Stimulated activated CD8-positive, alpha-beta memory T cell treated with anti-CD3 and anti-CD28 coated beads, Interleukin-12 subunit alpha, Interleukin-12 subunit beta, amount 100 ng/mL, for 1 hour (primary cell): Measurements from ENCODE around the gene SELPLG.
"Not testable (repeated sequence)": the region's sequence is repeated elsewhere in the genome, so short reads cannot be mapped to it uniquely, and the experiment has no call there.

Source experiments
- DNase-seq: peaks from one replicate; pipeline ENCODE4 v3.0.0-alpha.2; 2020; ENCODE audit warnings: low read depth

SELPLG gene

DNA sequence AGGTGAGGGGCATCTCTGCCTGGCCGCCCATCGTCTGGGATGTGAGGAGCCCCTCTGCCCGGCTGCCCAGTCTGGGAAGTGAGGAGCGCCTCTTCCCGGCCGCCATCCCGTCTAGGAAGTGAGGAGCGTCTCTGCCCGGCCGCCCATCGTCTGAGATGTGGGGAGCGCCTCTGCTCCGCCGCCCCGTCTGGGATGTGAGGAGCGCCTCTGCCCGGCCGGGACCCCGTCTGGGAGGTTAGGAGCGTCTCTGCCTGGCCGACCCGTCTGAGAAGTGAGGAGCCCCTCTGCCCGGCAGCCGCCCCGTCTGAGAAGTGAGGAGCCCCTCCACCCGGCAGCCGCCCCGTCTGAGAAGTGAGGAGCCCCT is 22.1 kb upstream of the SELPLG start:
- DNase-seq: not testable (repeated sequence)

DNA sequence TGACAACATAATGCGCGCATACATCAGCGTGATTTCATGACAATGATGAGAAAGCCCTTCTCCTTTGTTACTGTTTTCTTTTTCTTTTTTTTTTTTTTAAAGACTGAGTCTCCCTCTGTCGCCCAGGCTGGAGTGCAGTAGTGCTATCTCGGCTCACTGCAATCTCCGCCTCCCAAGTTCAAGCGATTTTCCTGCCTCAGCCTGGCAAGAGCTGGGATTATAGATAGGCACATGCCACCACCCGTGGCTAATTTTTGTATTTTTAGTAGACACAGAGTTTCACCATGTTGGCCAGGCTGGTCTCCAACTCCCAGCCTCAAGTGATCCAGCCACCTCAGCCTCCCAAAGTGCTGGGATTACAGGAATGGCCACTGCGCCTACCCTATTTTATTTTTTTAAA is 20.9 kb upstream of the SELPLG start:
- not testable (repeated sequence) for DNase-seq

DNA sequence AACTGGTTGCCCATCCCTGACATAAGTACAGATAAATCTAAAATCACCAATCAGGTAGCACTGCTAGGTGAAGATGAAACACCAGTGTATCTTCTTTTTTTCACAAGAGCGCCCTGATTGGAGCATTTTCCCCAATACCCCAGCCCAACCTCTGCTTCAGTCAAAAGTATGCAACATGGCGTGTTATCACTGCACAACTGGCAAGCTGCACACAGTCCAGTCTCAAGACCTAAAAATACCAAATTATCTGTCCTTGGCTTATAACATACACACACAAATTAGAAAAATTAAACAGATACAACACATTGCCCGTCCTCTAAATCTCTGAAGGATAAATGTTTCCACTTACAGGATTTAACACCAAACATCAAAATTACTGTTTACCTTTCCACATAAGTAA is 20.2 kb upstream of the SELPLG start:
- no peak for DNase-seq

DNA sequence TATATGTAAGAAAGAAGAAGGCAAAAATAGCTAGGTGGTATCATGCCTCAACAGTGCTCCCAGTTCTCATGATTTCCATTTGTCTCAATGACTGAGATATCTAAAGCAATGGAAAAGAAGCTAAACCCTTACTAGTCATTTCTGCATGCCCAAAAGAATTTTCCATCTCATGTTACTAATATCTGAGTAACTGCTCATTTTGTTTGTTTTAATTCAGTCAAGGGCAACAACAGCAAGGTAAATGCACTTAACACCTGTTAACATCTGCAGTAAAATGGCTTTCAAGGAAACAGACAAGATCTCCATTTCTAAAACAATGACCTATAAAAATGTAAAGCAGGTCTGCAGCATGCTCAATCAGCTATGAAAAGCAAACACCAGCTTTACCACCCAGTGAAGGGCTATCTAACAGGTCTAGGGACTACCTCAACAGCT is 19.4 kb upstream of the SELPLG start:
- no peak for DNase-seq

DNA sequence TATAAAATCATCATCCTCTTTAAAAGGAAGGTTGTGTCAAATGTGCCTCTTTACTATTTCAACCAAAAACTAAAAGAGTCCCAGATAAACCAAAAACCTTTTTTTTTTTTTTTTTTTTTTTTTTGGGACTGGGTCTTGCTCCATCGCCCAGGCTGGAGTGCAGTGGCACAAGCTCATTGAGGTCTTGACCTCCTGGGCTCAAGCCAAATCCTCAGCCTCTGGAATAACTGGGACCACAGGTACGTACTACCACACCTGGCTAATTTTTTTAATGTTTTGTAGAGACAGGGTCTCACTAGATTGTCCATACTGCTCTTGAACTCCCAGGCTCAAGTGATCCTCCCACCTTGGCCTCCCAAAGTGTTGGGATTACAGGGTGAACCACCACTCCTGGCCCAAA is 16.4 kb upstream of the SELPLG start:
- DNase-seq: no peak

DNA sequence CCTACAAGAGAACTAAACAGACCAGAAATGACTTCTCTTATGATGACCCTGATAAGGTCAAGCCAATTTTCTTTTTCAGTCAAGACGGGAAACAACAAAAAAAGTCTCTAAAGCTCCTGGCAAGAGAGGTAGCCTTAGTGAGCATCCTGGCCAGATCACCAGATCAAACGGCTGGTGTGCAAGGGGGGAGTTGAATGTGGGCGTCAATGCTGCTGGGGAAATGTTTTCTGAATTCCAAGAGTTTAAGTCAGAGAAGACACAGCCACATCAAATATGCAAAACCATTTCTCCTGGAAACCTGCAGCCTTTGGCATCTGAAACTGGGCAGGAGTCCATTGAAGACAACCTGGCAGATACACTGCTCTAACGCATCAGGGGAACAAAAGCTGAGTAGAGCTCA is 16.0 kb upstream of the SELPLG start:
- DNase-seq: no peak

DNA sequence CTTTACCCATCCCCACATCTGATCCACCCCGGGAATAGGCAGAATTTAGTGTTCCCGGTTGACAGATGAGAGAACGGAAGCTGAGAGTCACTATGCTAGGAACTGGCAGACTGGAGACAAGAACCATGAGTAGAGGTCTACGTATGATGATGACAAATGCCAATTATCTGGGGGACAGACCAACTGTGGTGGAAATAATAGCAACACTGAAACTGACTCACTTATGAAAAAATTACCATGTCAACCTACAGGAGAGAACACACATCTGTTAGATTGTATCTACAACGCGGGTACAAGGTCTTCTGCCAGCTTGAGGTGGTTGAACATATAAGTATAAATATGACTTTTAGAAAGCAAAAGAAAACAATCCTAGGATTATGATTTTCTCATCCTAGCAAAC is 15.4 kb upstream of the SELPLG start:
- DNase-seq: no peak

DNA sequence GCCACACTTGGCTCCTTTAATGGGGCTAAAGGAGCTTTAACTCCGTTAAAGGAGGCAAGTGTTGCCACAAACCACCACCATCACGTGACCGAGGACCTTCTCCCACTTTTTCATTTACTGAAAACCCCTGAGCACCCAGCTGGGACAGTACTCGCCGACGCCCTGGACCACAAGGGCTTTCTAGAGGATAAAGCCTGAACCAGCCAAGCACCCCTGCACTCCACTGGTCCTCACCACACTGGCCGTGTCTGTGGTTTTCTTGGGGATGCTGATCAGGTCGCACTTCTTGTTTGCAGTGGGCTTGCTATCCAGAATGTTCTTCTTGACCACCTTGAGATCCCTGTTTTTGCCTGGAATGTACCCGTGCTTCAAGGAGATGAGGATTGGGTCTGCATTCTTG is 14.7 kb upstream of the SELPLG start:
- no peak for DNase-seq

DNA sequence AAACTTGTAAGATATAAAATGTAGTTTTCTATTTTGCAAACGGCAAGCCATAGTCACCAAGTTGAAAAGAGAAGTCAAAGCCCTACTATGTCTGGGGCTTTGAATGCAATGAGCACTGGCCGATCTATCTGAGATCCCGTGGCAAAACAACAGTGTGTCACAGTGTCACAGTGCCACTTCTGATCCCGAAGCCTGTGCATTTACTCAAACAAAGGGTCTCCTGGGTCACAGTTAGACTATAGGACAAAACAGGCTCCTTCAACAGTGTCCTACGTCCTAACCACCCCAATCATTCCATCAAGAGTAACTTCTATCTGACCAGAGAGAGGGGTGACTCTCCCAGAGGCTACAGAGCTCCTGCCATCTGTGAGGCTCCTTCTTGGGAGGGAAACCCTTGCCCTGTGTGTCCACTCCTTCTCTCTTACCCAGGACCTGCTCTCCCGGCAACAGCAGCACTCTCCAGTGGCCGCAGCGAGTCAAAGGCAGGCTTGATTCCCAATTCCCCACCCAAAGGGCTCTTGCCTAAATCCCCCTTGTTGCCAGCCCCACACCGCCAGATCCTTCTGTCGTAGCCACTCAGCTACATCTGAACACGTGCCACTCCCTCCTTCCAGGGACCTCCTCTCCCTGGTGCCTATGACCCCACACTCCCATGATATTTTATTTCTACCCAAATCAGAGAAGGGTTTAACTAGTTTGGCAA is 14.0 kb upstream of the SELPLG start:
- DNase-seq: no peak

DNA sequence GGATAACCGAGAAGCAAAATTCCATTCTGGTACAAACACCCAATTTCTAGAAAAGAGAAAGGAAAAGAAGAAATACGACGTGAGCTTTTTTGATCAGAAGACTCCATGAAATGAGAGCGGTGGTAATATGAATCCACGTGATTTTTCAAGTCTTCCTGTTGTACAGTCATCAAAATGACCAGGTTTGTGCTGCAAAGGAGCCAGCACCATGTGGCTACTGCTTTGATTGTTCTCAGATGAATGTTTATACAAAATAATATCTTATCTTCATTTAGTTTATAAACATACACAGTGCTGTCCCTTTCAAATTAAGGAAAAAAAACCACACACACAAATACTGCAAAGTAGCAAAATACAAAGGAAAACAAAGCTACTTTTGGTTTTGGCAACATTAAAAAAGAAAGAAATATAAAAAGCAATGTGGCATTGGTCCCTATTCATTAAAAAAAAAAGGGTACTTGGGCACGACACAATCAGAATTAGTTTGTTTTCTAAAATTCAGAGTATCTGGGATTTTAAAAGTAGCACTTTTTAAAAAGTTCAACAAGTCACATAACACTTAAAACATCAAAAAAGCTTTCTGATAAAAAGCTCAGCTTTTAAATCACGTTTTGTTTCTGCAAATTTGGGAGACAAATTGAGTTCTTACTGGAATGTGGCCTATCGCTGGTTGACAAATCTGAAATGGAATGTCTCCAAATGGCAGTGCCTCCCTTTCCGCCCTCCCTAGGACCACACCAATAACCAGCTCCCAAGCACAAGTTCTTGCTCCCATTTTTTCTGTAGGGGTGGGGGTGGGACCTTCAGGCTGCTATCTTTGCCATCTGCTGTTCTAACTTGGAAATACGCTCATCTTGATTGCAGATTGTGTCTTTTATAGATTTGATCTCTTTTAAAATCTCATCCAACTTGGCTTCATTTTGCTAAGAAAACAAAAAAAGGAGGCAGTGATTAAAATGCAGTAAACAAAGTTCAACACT is 13.2 kb upstream of the SELPLG start:
- no peak for DNase-seq

DNA sequence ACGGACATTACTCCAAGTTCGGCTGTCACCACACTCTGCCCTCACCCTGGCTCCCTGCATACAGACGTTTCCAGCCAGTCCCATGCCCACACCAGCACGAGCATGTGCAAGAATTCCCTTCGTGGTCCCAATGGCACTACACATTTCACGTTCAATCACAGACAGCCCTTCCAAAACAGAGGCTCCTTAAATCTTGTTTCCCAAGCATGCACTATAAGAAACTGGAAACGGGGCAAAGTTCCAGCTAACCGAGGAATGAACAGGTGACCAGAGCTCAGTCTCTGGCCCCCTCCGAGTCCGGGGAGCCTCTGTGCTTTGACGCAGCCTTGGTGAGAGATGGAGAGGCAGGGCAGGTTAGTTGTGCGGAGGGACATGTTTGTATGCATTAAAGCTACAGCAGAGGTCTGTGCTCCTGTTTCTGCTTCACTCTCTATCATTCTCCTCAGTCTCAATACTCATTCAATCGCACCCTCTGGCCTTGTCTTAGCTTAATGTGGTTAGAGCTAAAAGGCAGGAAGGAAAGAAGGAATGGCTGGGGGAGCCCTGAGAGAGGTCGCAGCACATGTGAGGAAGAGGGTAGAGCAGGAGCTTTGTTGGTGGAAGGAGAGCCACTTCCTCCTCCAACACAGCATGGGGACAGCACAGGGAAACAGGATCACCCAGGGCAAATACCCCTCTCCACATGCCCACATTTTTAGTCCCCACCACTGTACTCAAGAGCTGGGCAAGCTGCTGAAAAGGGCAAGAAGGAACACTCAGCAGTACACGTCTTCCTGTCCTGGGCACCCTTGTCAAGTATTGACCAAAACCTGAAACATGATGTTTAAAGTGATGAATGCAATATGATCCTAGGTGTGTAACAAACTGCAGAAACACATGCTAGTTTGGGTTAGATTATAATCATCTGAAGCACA is 12.2 kb upstream of the SELPLG start:
- DNase-seq: no peak

DNA sequence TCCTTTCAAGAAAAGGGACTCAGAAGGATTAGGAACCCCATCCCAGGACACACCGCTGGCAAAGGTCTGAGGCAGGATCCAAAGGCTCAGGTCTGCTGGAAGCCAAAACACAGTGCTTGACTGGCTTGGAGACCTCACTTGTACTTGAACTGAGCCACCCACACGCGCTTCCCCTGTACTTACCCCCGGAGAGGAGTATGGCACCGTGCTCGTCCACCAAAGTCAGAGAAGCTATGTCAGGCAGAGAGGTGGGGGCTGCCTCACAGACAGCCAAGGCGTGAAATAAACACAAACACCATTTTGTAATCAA is 11.1 kb upstream of the SELPLG start:
- no peak for DNase-seq

DNA sequence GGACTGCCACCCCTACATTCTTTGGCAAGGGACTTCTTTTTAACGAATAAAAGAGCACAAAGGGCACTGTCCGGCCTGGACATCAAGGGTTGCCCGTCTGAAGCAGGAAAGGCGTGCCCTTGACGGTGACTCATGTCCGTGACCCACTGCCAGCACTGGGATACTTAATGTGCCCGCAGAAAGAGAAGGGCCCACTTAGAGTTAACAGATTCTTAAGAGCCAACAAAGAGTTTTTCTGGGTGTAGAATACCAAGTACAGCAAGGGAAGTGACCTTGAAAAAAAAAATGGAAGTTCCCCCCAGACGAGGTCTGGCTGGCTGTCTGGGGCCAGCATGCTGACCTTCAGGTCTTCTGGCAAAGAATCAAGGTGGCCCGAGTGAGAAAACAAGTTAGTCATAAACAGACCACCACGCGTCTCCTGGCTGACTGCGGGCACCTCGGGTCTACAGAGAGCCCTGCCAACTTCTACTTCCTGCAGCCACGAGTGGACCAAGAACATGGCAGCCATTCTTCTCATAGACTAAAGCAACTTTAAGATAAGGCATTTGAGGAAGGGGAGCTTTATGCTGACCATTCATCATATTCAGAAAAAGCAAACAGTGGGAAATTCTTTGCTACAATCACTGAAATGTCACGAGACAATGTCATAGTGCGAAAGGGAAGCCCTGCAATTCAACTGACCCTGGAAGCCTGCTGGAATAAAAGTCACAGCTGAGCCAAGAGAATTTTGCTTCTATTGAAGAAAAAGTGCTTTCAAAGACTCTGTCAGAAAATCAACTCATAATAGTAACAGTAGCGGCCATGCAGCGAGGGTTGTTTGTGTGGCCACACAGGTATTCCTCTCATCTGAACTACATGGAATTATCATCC is 10.5 kb upstream of the SELPLG start:
- no peak for DNase-seq

DNA sequence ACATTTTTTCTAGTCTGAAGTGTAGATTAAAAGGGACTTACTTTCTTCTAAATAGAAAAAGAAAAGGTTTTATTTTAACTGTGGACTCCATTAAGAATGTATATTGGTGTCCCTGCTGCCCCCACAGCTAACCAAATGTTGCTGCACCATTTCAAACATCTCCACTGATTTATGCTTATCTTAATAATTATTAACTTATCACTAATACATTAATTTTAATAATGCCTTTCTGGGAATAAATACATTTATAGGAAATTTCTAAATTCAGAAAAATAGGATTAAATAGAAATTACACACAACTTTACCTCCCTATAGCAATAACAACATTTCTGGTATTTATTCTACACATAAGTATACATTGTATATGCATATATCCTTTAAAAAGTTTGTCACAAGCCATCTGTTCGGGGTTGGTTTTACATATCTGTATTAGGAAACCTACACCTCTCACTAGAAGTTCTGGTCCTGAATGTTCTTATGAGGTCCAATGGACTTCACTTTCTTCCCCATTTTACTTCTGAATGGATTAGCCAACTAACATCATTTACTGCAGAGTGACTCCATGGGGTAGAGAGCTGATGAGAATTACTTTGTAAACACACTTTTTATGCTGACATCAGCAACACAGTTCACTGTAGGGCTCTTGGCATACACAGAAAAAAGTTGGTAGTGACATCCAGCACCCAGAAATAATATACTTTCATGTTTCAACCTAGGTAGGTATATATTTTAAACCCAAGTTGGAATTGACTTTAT is 9.4 kb upstream of the SELPLG start:
- no peak for DNase-seq

DNA sequence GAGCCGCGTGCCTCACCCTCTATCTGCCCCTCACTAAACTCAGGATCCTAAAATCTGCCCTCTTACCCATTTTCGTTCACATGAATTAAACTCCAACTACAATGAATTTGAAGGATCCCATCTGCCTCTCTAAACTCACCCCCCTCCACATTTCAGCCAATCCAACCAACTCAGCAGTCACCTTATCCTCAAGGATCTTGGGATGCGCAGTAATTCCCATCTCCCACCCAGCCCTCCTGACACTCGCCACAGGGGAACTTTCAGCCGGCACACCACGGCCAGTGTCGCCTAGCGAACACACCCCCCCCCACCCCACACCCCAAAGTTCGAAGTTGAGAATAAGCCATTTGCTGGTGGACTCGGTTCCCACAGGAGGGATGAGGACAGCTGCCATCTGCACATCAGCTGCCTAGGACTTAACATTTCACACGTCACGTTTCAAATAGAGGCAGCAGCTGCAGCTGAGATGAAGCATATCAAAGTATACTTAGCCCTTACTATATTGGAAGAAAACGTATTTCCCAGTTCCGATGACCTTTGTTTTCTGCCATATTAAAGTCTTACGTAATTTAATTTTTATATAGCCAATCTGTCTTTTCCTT is 8.7 kb upstream of the SELPLG start:
- DNase-seq: no peak

DNA sequence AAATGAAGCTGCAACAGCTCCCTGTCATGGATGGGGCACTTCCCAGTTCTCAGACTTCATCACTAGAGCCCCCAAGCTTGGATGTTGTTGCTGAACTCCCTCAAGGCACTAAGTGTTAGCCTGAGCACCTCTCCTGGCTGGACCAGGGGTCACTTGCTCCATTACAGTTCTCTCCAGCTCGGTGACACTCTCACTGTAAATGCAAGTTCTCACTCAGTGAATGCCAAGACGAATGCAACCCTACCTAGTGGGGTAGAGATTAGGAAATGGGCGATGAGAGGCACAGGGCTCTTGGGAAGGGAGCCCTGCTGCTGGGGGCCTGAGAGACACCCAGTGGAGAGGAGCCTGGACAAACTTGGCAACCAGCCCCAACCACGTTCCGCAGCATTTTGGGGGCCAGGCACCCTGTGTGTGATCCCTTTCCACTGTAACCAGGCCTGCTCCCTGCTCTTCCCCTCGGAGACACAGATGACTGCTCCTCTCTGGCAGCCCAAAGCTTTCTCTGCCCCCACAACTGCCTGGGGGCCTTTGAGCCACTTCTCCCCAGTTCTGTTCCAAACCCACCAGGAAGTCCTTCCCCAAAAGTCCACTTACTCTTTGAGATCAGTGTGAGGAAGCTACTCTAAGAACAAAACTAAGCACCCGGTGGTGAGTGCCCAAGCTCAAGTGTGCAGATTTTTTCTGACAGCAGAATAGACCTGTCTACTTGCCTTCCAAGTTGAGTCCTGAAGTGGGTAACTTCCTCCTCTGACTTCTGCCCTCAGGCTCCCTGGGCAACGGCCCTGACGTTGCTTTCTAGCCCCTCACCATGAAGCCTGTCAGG is 8.0 kb upstream of the SELPLG start:
- no peak for DNase-seq

DNA sequence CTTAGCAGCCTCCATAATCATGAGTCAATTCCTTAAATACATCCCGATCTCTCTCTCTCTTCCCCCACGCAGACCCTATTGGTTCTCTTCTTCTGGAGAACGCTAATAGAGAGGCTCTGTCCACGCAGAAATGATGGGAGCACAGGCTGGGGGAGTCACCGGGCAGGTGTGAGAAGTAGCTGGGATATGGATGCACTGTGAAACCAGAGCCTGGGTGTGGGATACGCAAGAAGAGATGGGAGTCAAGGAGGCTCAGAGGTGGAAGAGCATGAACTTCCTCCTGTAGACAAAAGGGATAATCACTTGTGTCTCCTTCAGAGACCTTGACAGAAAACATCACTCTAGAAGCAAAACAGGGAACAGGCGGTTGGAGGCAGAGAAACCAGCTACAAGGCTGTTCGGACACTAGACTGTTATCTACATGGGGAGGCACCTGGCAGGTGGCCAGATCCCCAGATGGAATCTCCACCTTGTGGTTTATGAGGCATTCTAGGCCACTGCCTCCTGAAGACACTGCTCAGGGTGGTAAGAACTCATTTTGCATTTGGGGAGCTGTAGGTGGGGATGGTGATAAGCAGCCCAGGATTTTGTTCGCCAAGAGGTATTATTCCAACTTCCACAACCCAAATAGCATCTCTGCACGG is 7.2 kb upstream of the SELPLG start:
- DNase-seq: no peak

DNA sequence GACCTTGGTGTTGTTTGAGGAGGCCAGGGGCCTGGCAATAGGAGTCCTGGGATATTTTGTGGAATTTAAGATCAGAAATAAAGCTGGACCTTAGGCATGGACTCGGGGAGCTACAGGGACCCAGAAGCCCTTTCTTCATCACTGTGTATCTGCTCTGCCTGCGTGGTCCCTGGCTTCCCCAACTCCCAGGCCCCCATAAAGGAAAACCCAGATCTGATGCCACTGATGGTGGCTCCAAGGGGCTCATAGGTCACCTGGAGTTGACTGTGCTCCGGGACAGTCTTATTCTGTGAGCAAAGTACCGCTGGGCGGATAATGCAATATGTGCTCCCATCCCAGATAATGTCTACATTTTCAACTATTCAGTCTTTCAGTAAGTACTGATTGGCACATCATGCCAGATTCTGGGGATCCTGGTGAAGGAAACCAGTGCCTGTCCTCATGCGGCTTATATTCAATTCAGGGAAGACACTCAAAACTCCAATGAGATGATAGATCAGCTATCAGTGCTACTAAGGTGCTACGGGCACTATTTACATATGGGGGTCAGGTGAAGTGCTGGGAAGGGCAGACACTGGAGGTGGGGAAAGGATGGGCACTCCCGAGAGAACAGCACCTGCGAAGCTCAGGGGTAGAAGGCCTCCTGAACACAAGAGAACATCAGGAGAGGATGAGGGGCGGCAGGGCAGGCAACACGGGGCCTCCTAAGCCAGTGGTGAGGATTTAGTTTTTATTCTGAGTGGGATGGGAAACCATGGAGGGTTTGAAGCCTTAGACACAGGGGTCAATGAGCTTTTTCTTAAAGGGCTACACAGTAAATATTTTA is 5.5 kb upstream of the SELPLG start:
- DNase-seq: no peak
